Cardiac atrium fibroblast (primary cell): Measurements from ENCODE around the gene MTX3. TPM values are rescaled to one million over a fixed set of nuclear protein-coding genes. Genes with fewer than 3 reads are reported as not detected.

ENCODE experiments used
- total RNA-seq: library from RNA; depleted of rRNA; stranded (reverse); fragments of >200 nt; gene quantifications from 2 replicates; pipeline ENCODE4 v1.2.3, GENCODE V29; 2015

Gene MTX3, protein sequence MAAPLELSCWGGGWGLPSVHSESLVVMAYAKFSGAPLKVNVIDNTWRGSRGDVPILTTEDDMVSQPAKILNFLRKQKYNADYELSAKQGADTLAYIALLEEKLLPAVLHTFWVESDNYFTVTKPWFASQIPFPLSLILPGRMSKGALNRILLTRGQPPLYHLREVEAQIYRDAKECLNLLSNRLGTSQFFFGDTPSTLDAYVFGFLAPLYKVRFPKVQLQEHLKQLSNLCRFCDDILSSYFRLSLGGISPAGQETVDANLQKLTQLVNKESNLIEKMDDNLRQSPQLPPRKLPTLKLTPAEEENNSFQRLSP
- 5.0 and 5.4 TPM in 2 replicates for total RNA-seq

DNA sequence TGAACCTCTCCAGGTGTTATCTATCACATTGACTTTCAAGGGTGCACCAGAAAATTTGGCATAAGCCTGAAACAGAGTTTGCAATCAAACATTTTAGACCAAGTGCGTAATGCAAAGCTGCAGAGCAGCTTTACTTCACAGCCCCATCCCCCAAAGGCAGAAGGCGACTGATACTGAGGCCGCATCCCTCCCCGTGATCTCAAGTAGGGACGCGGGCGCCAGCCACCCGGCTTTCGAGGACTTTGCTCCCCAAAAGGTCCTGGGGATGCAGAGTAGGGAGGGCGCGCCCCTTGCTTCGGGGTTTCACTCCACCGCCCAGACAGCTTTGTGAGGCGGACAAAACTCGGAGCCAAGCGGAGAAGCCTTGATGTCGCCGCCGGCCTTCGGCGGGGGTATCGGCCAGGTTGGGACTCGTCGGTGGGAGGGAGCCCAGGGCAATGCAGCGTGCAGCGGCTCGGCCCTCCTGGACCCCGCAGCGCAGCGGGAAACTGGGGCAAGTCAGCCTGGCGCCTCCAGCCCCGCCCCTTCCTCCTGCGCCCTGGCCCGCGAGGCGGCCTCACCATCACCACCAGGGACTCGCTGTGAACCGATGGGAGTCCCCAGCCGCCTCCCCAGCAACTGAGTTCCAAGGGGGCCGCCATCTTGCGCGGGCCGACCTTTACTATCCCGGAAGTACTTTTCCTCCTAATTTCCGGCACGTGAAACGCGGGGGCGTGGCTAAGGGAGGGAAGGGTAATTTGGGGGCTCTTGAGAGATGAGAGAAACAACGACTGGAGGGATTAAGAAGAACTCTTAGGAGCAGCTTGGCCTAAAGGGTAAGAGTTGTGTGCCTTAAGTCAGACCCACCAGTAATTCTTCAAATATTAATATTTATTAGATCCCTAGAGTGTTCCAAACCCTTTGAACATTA is at the start of gene MTX3:
Gene MTX3 (minus strand): TSS at position 665 of the 910 bp plus-strand sequence. CDS start 24 bp downstream, at position 641.

DNA sequence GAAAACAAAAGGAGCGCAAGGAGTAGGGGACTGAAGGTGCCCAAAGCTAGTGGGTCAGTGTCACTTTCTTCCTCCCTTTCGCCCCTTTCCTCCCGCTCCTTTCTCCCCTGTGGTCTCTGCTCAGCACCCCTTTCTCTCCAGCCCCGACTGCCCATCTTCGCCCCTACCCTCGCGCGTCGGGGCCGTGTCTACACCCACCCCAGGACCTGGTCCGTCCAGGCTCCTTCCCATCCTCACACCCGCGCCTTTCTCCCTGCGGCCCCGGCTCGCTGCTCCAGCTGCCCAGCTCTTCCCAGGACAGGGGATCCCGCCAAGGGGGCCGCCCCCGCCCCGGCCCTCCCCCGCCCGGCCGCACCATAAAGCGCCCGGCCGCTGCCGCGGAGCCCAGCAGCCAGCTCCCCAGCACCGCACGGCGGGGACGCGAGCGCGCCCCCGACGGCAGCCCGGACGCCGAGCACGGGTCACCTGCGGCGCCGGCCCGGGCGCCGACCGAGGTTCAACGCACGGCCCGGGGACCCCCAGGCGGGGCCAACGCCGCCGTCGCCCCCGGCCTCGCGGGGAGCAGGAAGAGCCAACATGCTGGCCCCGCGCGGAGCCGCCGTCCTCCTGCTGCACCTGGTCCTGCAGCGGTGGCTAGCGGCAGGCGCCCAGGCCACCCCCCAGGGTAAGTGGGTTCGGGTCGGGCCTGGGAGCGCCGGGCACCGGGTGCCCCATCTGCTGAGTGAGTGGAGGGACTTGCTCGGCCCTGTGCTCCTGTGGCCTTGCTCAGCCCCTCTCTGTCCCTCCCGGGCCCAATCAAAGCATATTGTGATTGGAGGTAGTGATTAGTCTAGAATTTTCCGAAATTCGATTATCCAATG is 44.1 kb upstream of the MTX3 start, which contains the start of gene THBS4:
Gene THBS4 (plus strand): TSS at position 387 of the 860 bp plus-strand sequence. CDS start 190 bp downstream, at position 577.

Other genes with a start within 250 kb of the MTX3 start
- 0.16 TPM in 1 of 2 replicates, not detected in the other for gene THBS4, start 44.1 kb upstream of the MTX3 start, total RNA-seq